OCI-LY3 (cell line): ENCODE measurements around the gene CUBN.

Source experiments
- EZH2phosphoT487 ChIP-seq: fragments of 200-600 bp; shearing (Covaris generic); IDR thresholded peaks from 2 replicates; pipeline ENCODE4 v1.6.1; 2018; ENCODE audit warnings: antibody characterized with exemption, mixed run types, low read depth
- TF ChIP-seq, protein P1 (sequence below): fragments of 200-600, 300-600 bp; sonication (generic); IDR thresholded peaks from 2 replicates; pipeline ENCODE4 v1.5.1; 2014; ENCODE audit warnings: antibody characterized with exemption, low read length, low read depth

DNA sequence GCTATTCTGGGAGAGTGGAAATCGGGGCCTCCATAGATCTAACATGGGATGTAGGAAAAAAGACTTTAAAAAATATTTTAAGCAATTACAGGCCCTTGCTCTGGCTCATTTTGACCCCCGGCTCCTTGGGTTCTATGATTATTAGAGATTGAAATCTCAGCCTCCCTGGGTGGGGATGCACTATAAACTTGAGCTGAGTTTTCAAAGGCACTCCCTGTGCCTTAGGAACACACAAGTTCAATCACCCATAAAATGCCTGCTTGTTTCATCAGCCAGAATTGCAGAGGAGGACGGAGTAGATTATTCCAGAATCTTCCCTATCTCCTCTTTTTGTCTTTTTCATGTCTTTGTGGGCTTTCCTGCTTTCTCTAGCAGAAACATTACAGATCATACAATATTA, 145.4 kb downstream of the CUBN start:
- TF ChIP-seq, protein P1, sequence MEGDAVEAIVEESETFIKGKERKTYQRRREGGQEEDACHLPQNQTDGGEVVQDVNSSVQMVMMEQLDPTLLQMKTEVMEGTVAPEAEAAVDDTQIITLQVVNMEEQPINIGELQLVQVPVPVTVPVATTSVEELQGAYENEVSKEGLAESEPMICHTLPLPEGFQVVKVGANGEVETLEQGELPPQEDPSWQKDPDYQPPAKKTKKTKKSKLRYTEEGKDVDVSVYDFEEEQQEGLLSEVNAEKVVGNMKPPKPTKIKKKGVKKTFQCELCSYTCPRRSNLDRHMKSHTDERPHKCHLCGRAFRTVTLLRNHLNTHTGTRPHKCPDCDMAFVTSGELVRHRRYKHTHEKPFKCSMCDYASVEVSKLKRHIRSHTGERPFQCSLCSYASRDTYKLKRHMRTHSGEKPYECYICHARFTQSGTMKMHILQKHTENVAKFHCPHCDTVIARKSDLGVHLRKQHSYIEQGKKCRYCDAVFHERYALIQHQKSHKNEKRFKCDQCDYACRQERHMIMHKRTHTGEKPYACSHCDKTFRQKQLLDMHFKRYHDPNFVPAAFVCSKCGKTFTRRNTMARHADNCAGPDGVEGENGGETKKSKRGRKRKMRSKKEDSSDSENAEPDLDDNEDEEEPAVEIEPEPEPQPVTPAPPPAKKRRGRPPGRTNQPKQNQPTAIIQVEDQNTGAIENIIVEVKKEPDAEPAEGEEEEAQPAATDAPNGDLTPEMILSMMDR: no peak
- no peak for TF ChIP-seq EZH2phosphoT487
